CD4-positive, alpha-beta memory T cell (primary cell): ENCODE measurements around the gene CNMD. TPM values are rescaled to one million over a fixed set of nuclear protein-coding genes. Genes with fewer than 3 reads are reported as not detected.

Experiments used
- CTCF ChIA-PET: fragments of 350-600 bp; sonication (Branson Sonifier 250); formaldehyde crosslinking; loops from one replicate; lab custom pipeline; 2021; ENCODE audit warnings: inconsistent platforms; ENCODE audit not compliant: partially characterized antibody; lab: Charles Lee
- POLR2A ChIA-PET: fragments of 350-600 bp; sonication (Branson Sonifier 250); formaldehyde crosslinking; loops from one replicate; lab custom pipeline; 2021; ENCODE audit not compliant: partially characterized antibody; lab: Charles Lee
- DNase-seq, 5 donors: peaks; one replicate each; pipeline versions ENCODE4 v3.0.0 to v3.0.0-alpha.2; 2020 to 2022; ENCODE audit warnings: mixed read lengths in 1 of 5
- H3K27ac ChIP-seq: one replicate; pipeline ENCODE4 v1.7.0; 2013; ENCODE audit warnings: low read depth, low read length
- H3K27me3 ChIP-seq: 2 replicates; pipeline ENCODE4 v1.7.0; 2013; ENCODE audit warnings: mild to moderate bottlenecking, low read length, moderate library complexity; ENCODE audit not compliant: insufficient read depth
- H3K36me3 ChIP-seq: 2 replicates; pipeline ENCODE4 v1.7.0; 2013; ENCODE audit warnings: mild to moderate bottlenecking, low read length, moderate library complexity; ENCODE audit not compliant: insufficient read depth
- H3K4me1 ChIP-seq: 2 replicates; pipeline ENCODE4 v1.7.0; 2013; ENCODE audit warnings: mild to moderate bottlenecking, low read length, moderate library complexity; ENCODE audit not compliant: insufficient read depth
- H3K4me3 ChIP-seq, 2 donors: one replicate each; pipeline ENCODE4 v1.7.0; 2013; ENCODE audit warnings: low read length in 2 of 2, mild to moderate bottlenecking in 1 of 2
- H3K9me3 ChIP-seq, 2 donors: one replicate each; pipeline ENCODE4 v1.7.0; 2013; ENCODE audit warnings: low read length in 2 of 2, control low read depth in 1 of 2; ENCODE audit not compliant: control insufficient read depth in 1 of 2
- H3K27ac Mint-ChIP-seq, 7 donors: one replicate each; pipeline ENCODE4 v1.8.0; 2020 to 2021; ENCODE audit warnings: mixed read lengths in 7 of 7, mild to moderate bottlenecking in 6 of 7, inconsistent platforms in 3 of 7, moderate library complexity in 3 of 7
- H3K27me3 Mint-ChIP-seq, 2 donors: one replicate each; pipeline ENCODE4 v1.8.0; 2020 to 2021; ENCODE audit warnings: mixed read lengths in 2 of 2
- H3K36me3 Mint-ChIP-seq, 2 donors: one replicate each; pipeline ENCODE4 v1.8.0; 2020 to 2021; ENCODE audit warnings: mixed read lengths in 2 of 2, inconsistent platforms in 1 of 2, mild to moderate bottlenecking in 1 of 2
- H3K4me1 Mint-ChIP-seq, 4 donors: one replicate each; pipeline ENCODE4 v1.8.0; 2020 to 2021; ENCODE audit warnings: mixed read lengths in 4 of 4, mild to moderate bottlenecking in 1 of 4
- H3K4me3 Mint-ChIP-seq, 8 donors: one replicate each; pipeline ENCODE4 v1.8.0; 2020 to 2021; ENCODE audit warnings: mixed read lengths in 8 of 8, mild to moderate bottlenecking in 7 of 8, moderate library complexity in 6 of 8, inconsistent platforms in 3 of 8
- H3K9me3 Mint-ChIP-seq, 8 donors: one replicate each; pipeline ENCODE4 v1.8.0; 2020 to 2021; ENCODE audit warnings: mixed read lengths in 8 of 8, mild to moderate bottlenecking in 5 of 8, inconsistent platforms in 3 of 8, moderate library complexity in 1 of 8
- intact Hi-C: fragments of 100-400 bp; cut with micrococcal nuclease; formaldehyde crosslinking; loops from one replicate; pipeline ENCODE4 v1.15.1; 2023
- polyA plus RNA-seq, 2 donors: library from polyadenylated mRNA; unstranded; fragments of 300-500 nt; fragmentation: Illumina TruSeq; gene quantifications; one replicate each; pipeline ENCODE4 v1.2.3, GENCODE V29; 2021
- total RNA-seq, 2 experiments: library from RNA; stranded (reverse); gene quantifications; one replicate each; pipeline ENCODE4 v1.2.3, GENCODE V29; 2021

CNMD gene
- total and polyA plus RNA-seq, 4 experiments from 2014 or later, result not detected

GRCh38 chr13:52765611-52766390, 26.2 kb upstream of the CNMD start:
- no peaks in the 10 kb centered on the region for H3K9me3 ChIP-seq
- no peak overlapping the region for H3K27ac Mint-ChIP-seq
- H3K4me1 ChIP-seq, result no peaks in the 10 kb centered on the region
- H3K27ac ChIP-seq, result no peak overlapping the region
- no peak overlapping the region for H3K4me3 ChIP-seq
- H3K27me3 ChIP-seq, result no peaks in the 10 kb centered on the region
- H3K4me3 Mint-ChIP-seq, result no peak overlapping the region
- no peaks in the 10 kb centered on the region for H3K36me3 ChIP-seq
- no peaks in the 10 kb centered on the region for H3K4me1 Mint-ChIP-seq
- DNase-seq, result no peak
- peaks cover 2% of the 10 kb centered on the region in 2 donors for H3K27me3 Mint-ChIP-seq
- peaks cover 0 to 2% (median 0%) of the 10 kb centered on the region in 8 donors for H3K9me3 Mint-ChIP-seq
- intact Hi-C loops, result no loop called here
- ChIA-PET CTCF (no interaction called here), POLR2A (no interaction called here)
- no peaks in the 10 kb centered on the region for H3K36me3 Mint-ChIP-seq

GRCh38 chr13:52760077-52760476, 20.5 kb upstream of the CNMD start:
- Mint-ChIP-seq H3K4me1 (no peaks in the 10 kb centered on the region), H3K9me3 (no peaks in the 10 kb centered on the region), H3K27me3 (peaks cover 2 to 4% of the 10 kb centered on the region in 2 donors), H3K36me3 (no peaks in the 10 kb centered on the region), H3K27ac (no peak overlapping the region), H3K4me3 (no peak overlapping the region)
- no peak overlapping the region for H3K27ac ChIP-seq
- H3K4me3 ChIP-seq, result no peak overlapping the region
- H3K36me3 ChIP-seq, result no peaks in the 10 kb centered on the region
- ChIA-PET CTCF (no interaction called here), POLR2A (no interaction called here)
- no peak for DNase-seq
- intact Hi-C loops, result no loop called here
- H3K27me3 ChIP-seq, result no peaks in the 10 kb centered on the region
- H3K4me1 ChIP-seq, result no peaks in the 10 kb centered on the region
- no peaks in the 10 kb centered on the region for H3K9me3 ChIP-seq

GRCh38 chr13:52758114-52758513, 18.5 kb upstream of the CNMD start:
- Mint-ChIP-seq H3K9me3 (no peaks in the 10 kb centered on the region), H3K4me1 (no peaks in the 10 kb centered on the region), H3K4me3 (no peak overlapping the region), H3K36me3 (no peaks in the 10 kb centered on the region), H3K27me3 (peaks cover 4 to 5% of the 10 kb centered on the region in 2 donors), H3K27ac (no peak overlapping the region)
- DNase-seq, result no peak
- ChIA-PET POLR2A (no interaction called here), CTCF (no interaction called here)
- Histone ChIP-seq H3K36me3 (no peaks in the 10 kb centered on the region), H3K27ac (no peak overlapping the region), H3K4me1 (no peaks in the 10 kb centered on the region), H3K4me3 (no peak overlapping the region), H3K27me3 (no peaks in the 10 kb centered on the region), H3K9me3 (no peaks in the 10 kb centered on the region)
- intact Hi-C loops, result no loop called here

- Histone ChIP-seq H3K27ac (no peak overlapping the region), H3K4me3 (no peak overlapping the region), H3K4me1 (no peaks in the 10 kb centered on the region), H3K9me3 (no peaks in the 10 kb centered on the region), H3K36me3 (no peaks in the 10 kb centered on the region), H3K27me3 (no peaks in the 10 kb centered on the region)
- H3K36me3 Mint-ChIP-seq, result no peaks in the 10 kb centered on the region
- no peak for DNase-seq
- CTCF ChIA-PET, result no interaction called here
- H3K9me3 Mint-ChIP-seq, result peaks cover 0 to 1% (median 0%) of the 10 kb centered on the region in 8 donors
- no peak overlapping the region for H3K27ac Mint-ChIP-seq
- peaks cover 5 to 11% of the 10 kb centered on the region in 2 donors for H3K27me3 Mint-ChIP-seq
- no peaks in the 10 kb centered on the region for H3K4me1 Mint-ChIP-seq
- intact Hi-C loops, result no loop called here
- no peak overlapping the region for H3K4me3 Mint-ChIP-seq
- POLR2A ChIA-PET, result no interaction called here
These were observed 11.6 kb upstream of the CNMD start for GRCh38 chr13:52751196-52751595.

GRCh38 chr13:52750713-52751112, 11.1 kb upstream of the CNMD start:
- ChIA-PET CTCF (no interaction called here), POLR2A (no interaction called here)
- Histone ChIP-seq H3K4me3 (no peak overlapping the region), H3K9me3 (no peaks in the 10 kb centered on the region), H3K27me3 (no peaks in the 10 kb centered on the region), H3K4me1 (no peaks in the 10 kb centered on the region), H3K27ac (no peak overlapping the region), H3K36me3 (no peaks in the 10 kb centered on the region)
- peaks cover 6 to 11% of the 10 kb centered on the region in 2 donors for H3K27me3 Mint-ChIP-seq
- H3K9me3 Mint-ChIP-seq, result peaks cover 0 to 1% (median 0%) of the 10 kb centered on the region in 8 donors
- intact Hi-C loops, result no loop called here
- no peak for DNase-seq
- no peak overlapping the region for H3K27ac Mint-ChIP-seq
- no peak overlapping the region for H3K4me3 Mint-ChIP-seq
- no peaks in the 10 kb centered on the region for H3K4me1 Mint-ChIP-seq
- H3K36me3 Mint-ChIP-seq, result no peaks in the 10 kb centered on the region

- Histone ChIP-seq H3K27ac (no peak overlapping the region), H3K27me3 (no peaks in the 10 kb centered on the region), H3K36me3 (no peaks in the 10 kb centered on the region), H3K9me3 (no peaks in the 10 kb centered on the region), H3K4me1 (no peaks in the 10 kb centered on the region), H3K4me3 (no peak overlapping the region)
- Mint-ChIP-seq H3K4me3 (no peak overlapping the region), H3K27me3 (peaks cover 13 to 14% of the 10 kb centered on the region in 2 donors), H3K27ac (no peak overlapping the region), H3K36me3 (no peaks in the 10 kb centered on the region), H3K4me1 (no peaks in the 10 kb centered on the region), H3K9me3 (peaks cover 0 to 1% (median 0%) of the 10 kb centered on the region in 8 donors)
- no peak for DNase-seq
- CTCF ChIA-PET, result no interaction called here
- POLR2A ChIA-PET, result no interaction called here
- intact Hi-C loops, result no loop called here
These were observed 9.8 kb upstream of the CNMD start for GRCh38 chr13:52749419-52749818.

DNA sequence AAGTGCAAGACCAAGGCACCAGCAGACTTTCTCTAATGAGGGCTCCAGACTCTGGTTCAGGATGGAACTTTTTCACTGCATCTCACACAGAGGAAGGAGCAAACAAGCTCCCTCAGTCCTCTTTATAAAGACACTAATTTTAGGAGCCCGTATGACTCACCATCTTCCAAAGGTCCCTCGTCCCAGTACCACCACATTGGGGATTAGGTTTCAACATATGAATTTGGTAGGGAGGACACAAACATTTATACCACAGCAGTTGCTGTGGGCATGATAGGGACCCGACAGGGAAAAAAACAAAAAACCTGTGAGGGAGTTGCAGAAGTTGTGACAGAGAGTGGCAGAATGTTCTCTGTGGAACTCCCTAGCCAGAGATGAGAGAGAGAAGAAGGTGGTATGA, 6.5 kb upstream of the CNMD start:
- H3K4me3 Mint-ChIP-seq, result no peak overlapping the region
- H3K27me3 Mint-ChIP-seq, result peaks cover 19 to 26% of the 10 kb centered on the region in 2 donors
- H3K27ac ChIP-seq, result no peak overlapping the region
- no peak overlapping the region for H3K4me3 ChIP-seq
- no peaks in the 10 kb centered on the region for H3K36me3 Mint-ChIP-seq
- peaks cover 0 to 15% (median 4%) of the 10 kb centered on the region in 8 donors for H3K9me3 Mint-ChIP-seq
- ChIA-PET POLR2A (no interaction called here), CTCF (no interaction called here)
- no peaks in the 10 kb centered on the region for H3K4me1 ChIP-seq
- no peaks in the 10 kb centered on the region for H3K9me3 ChIP-seq
- H3K27me3 ChIP-seq, result no peaks in the 10 kb centered on the region
- H3K27ac Mint-ChIP-seq, result no peak overlapping the region
- no peaks in the 10 kb centered on the region for H3K36me3 ChIP-seq
- H3K4me1 Mint-ChIP-seq, result no peaks in the 10 kb centered on the region
- no peak for DNase-seq
- intact Hi-C loops, result no loop called here
